D721Med (cell line): ENCODE results near the gene TEX44.

Source experiments
- DNase-seq: peaks from one replicate; pipeline ENCODE4 v3.0.0; 2011; ENCODE audit warnings: low spot score; ENCODE audit not compliant: insufficient read length
- FAIRE-seq: peaks from 2 replicates; lab custom pipeline; 2011; peaks lifted over from hg19 to GRCh38; lab: Jason Lieb, UNC
- CTCF ChIP-seq: IDR thresholded peaks from 2 replicates; pipeline ENCODE4 v1.5.1; 2012; ENCODE audit warnings: mild to moderate bottlenecking, control low read depth; ENCODE audit not compliant: insufficient read depth; ENCODE audit errors: missing control alignments

The TEX44 gene

DNA sequence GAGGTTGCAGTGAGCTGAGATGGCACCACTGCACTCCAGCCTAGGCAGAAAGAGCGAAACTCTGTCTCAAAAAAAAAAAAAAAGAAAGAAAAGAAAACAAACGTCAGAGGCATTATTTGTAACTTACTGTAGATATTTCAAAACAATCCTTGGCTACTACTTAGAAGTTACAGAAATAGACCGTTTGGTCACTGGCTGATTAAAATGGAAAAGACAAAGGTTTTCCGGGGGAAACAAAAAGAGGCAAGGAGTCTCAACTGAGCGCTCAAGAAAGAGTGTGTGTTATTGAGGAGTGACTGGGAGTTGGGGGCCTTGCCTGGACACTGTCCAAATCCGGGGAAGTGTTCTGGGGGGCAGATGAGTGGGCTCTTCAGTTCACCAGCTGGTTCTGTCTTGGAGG lies 47.6 kb downstream of the TEX44 start:
- FAIRE-seq (no peak), DNase-seq (no peak)
- no peak for TF ChIP-seq CTCF

- FAIRE-seq, result no peak
- TF ChIP-seq CTCF, result no peak
- no peak for DNase-seq
Measured at GRCh38 chr2:231640641-231641111, 48.0 kb downstream of the TEX44 start.

DNA sequence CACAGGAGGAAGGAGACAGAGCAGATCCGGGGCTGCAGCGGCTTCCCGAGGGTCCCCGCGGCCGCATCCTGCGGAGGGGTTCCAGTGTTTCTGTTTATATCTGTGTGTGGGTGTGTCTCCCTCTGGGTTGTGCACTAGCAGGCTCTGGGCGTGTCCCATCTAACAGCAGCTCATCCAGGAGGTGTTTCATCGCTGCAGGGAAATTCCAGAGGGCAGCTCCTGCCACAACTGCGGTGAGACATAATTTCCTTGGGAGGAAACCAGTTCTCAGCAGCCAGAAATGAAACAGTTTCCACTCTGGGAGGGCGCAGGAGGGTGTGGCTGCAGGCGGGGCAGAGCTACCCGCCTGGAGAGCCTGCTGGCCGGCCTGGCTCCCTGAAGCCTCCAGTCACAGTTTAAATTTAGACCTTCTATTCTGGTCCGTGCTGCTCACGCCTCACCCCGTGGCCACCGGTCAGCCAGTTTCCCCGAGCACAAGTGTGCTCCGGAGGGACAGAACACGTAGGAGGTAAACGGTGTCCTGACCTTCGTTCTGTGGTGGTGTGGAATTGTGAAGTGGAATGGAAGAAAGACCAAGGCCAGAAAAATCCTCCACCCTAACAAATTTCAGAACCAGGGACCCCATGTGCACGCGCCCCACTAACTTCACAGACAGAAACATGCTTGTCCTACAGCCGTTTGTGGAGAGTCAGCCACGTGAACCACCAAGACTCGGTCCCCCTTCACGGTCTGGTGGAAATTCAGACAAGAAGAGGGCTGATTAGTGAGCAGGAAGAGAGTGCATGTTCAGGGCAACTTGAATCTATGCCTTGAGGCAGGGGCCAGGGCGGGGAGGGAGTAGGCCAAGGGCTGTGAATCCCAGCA lies 50.2 kb downstream of the TEX44 start:
- FAIRE-seq (no peak), DNase-seq (no peak)
- no peak for TF ChIP-seq CTCF

DNA sequence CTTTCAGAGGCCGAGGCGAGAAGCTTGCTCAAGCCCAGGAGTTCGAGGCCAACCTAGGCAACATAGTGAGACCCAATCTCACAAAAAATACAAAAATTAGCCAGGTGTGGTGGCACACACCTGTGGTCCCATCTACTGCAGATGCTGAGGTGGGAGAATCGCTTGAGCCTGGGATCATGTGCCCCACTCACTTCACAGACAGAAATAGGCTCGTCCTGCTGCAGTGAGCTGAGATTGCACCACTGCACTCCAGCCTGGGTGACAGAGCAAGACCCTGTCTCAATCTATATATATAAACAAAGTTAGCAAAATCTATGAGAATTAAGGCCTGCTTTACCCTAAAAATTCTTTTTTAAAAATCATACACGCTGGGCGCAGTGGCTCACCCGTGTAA lies 50.8 kb downstream of the TEX44 start:
- TF ChIP-seq CTCF, result no peak
- FAIRE-seq (no peak), DNase-seq (no peak)
